GM11168 (cell line): ENCODE data around the gene SRGN.

Source experiments
- in situ Hi-C: fragments of 300-500 bp; cut with MboI; formaldehyde crosslinking; loops from one replicate; pipeline ENCODE4 v1.12.0; 2022; ENCODE audit warnings: low sequenced_read_pairs; ENCODE audit not compliant: unreplicated experiment

SRGN gene

GRCh38 chr10:69088801-69089501, 1.0 kb downstream of the SRGN start:
- in situ Hi-C loops = no loop called here

- in situ Hi-C loops = loop anchor here (5.0 kb wide), 1 partner anchor 78 kb away; no protein-coding TSS in a partner anchor
Observed at GRCh38 chr10:69089638-69090599, 2.0 kb downstream of the SRGN start.

GRCh38 chr10:69090685-69091084, 2.8 kb downstream of the SRGN start:
- in situ Hi-C loops = loop anchor here (5.0 kb wide), 1 partner anchor 78 kb away; no protein-coding TSS in a partner anchor

GRCh38 chr10:69091143-69091651, 3.3 kb downstream of the SRGN start:
- in situ Hi-C loops = loop anchor here (5.0 kb wide), 1 partner anchor 79 kb away; no protein-coding TSS in a partner anchor

- in situ Hi-C loops = loop anchor here (5.0 kb wide), 1 partner anchor 81 kb away; no protein-coding TSS in a partner anchor
Observed at GRCh38 chr10:69092959-69093850, 5.3 kb downstream of the SRGN start.

- in situ Hi-C loops = loop anchor here (5.0 kb wide), 1 partner anchor 82 kb away; no protein-coding TSS in a partner anchor
Observed at GRCh38 chr10:69093933-69094332, 6.0 kb downstream of the SRGN start.

GRCh38 chr10:69096045-69096444, 8.1 kb downstream of the SRGN start:
- in situ Hi-C loops = no loop called here

GRCh38 chr10:69097729-69098128, 9.8 kb downstream of the SRGN start:
- in situ Hi-C loops = no loop called here

- in situ Hi-C loops = no loop called here
Observed at GRCh38 chr10:69100136-69100872, 12.4 kb downstream of the SRGN start.

- in situ Hi-C loops = no loop called here
Observed at GRCh38 chr10:69101451-69102095, 13.7 kb downstream of the SRGN start.

GRCh38 chr10:69102440-69102839, 14.5 kb downstream of the SRGN start:
- in situ Hi-C loops = no loop called here

- in situ Hi-C loops = no loop called here
Observed at GRCh38 chr10:69103784-69104183, 15.9 kb downstream of the SRGN start.

GRCh38 chr10:69104994-69105790, 17.3 kb downstream of the SRGN start:
- in situ Hi-C loops = no loop called here

GRCh38 chr10:69107176-69107490, 19.2 kb downstream of the SRGN start:
- in situ Hi-C loops = no loop called here

- in situ Hi-C loops = no loop called here
Observed at GRCh38 chr10:69107699-69108098, 19.8 kb downstream of the SRGN start.

GRCh38 chr10:69119896-69120295, 32.0 kb downstream of the SRGN start:
- in situ Hi-C loops = no loop called here

- in situ Hi-C loops = no loop called here
Observed at GRCh38 chr10:69123306-69123746, 35.4 kb downstream of the SRGN start.
